NOMO-1 treated with dmso at 0.1 percent for 144 hours (cell line): ENCODE results near the gene PF4V1.

ENCODE experiments used
- DNase-seq: peaks from one replicate; lab custom pipeline; 2025; ENCODE audit not compliant: unreplicated experiment; lab: John Stamatoyannopoulos, UW

The PF4V1 gene

GRCh38 chr4:73902038-73902637 lies 49.0 kb downstream of the PF4V1 start:
- no peak for DNase-seq

GRCh38 chr4:73902817-73903547 lies 49.9 kb downstream of the PF4V1 start:
- DNase-seq: no peak
